ENCODE measurements around the gene CFAP45.

CFAP45 gene

GRCh38 chr1:159929155-159930051 lies 29.4 kb upstream of the CFAP45 start:
- H3K4me1 ChIP-seq (ENCODE audit: control insufficient read depth, insufficient read depth, low read length), result 0 out of 2 replicates have a peak, but pooled peaks cover 2% of the 10 kb centered on the region
- no peak overlapping the region for H3K4me3 ChIP-seq (ENCODE audit: low read length)
- H3K9me3 ChIP-seq (ENCODE audit: control insufficient read depth, insufficient read depth, low read length), result no peaks in the 10 kb centered on the region
- no peaks in the 10 kb centered on the region for H3K27me3 ChIP-seq (ENCODE audit: control insufficient read depth, insufficient read depth, low read length)
- H3K36me3 ChIP-seq (ENCODE audit: control insufficient read depth, insufficient read depth, low read length), result peaks cover 11% of the 10 kb centered on the region
- no CpG with 5 or more reads among the region's 48 CpGs for WGBS (ENCODE audit: insufficient coverage, insufficient read length)
- no peak for DNase-seq (ENCODE audit: low read depth, low spot score)
- no peak overlapping the region for H3K27ac ChIP-seq (ENCODE audit: low read length)

- H3K27ac ChIP-seq (ENCODE audit: low read length), result no peak overlapping the region
- no peak overlapping the region for H3K4me3 ChIP-seq (ENCODE audit: low read length)
- H3K9me3 ChIP-seq (ENCODE audit: control insufficient read depth, insufficient read depth, low read length), result no peaks in the 10 kb centered on the region
- WGBS (ENCODE audit: insufficient coverage, insufficient read length), result no CpG with 5 or more reads among the region's 18 CpGs
- DNase-seq (ENCODE audit: low read depth, low spot score), result no peak
- H3K27me3 ChIP-seq (ENCODE audit: control insufficient read depth, insufficient read depth, low read length), result no peaks in the 10 kb centered on the region
- peaks cover 5% of the 10 kb centered on the region for H3K4me1 ChIP-seq (ENCODE audit: control insufficient read depth, insufficient read depth, low read length)
- H3K36me3 ChIP-seq (ENCODE audit: control insufficient read depth, insufficient read depth, low read length), result peaks cover 7% of the 10 kb centered on the region; the same call in 1 of the 2 replicates
These were observed 28.6 kb upstream of the CFAP45 start for GRCh38 chr1:159928491-159929050.

- no peaks in the 10 kb centered on the region for H3K27me3 ChIP-seq (ENCODE audit: control insufficient read depth, insufficient read depth, low read length)
- no CpG with 5 or more reads among the region's 13 CpGs for WGBS (ENCODE audit: insufficient coverage, insufficient read length)
- no peak overlapping the region for H3K4me3 ChIP-seq (ENCODE audit: low read length)
- peaks cover 7% of the 10 kb centered on the region; the same call in 1 of the 2 replicates for H3K36me3 ChIP-seq (ENCODE audit: control insufficient read depth, insufficient read depth, low read length)
- H3K9me3 ChIP-seq (ENCODE audit: control insufficient read depth, insufficient read depth, low read length), result no peaks in the 10 kb centered on the region
- H3K4me1 ChIP-seq (ENCODE audit: control insufficient read depth, insufficient read depth, low read length), result peaks cover 11% of the 10 kb centered on the region
- no peak overlapping the region for H3K27ac ChIP-seq (ENCODE audit: low read length)
- no peak for DNase-seq (ENCODE audit: low read depth, low spot score)
These were observed 28.0 kb upstream of the CFAP45 start for GRCh38 chr1:159927849-159928431.

- WGBS (ENCODE audit: insufficient coverage, insufficient read length), result no CpG with 5 or more reads among the region's 16 CpGs
- DNase-seq (ENCODE audit: low read depth, low spot score), result no peak
- no peaks in the 10 kb centered on the region for H3K9me3 ChIP-seq (ENCODE audit: control insufficient read depth, insufficient read depth, low read length)
- peaks cover 7% of the 10 kb centered on the region; the same call in 1 of the 2 replicates for H3K36me3 ChIP-seq (ENCODE audit: control insufficient read depth, insufficient read depth, low read length)
- H3K27me3 ChIP-seq (ENCODE audit: control insufficient read depth, insufficient read depth, low read length), result no peaks in the 10 kb centered on the region
- peaks cover 14% of the 10 kb centered on the region for H3K4me1 ChIP-seq (ENCODE audit: control insufficient read depth, insufficient read depth, low read length)
- no peak overlapping the region for H3K4me3 ChIP-seq (ENCODE audit: low read length)
- no peak overlapping the region for H3K27ac ChIP-seq (ENCODE audit: low read length)
These were observed 27.4 kb upstream of the CFAP45 start for GRCh38 chr1:159927211-159927848.

GRCh38 chr1:159925719-159926078 lies 25.7 kb upstream of the CFAP45 start:
- Histone ChIP-seq H3K4me3 (ENCODE audit: low read length) (peak overlapping the region; percentile 66; the same call in 1 of the 2 replicates), H3K4me1 (ENCODE audit: control insufficient read depth, insufficient read depth, low read length) (peaks cover 14% of the 10 kb centered on the region), H3K36me3 (ENCODE audit: control insufficient read depth, insufficient read depth, low read length) (peaks cover 3% of the 10 kb centered on the region; the same call in 1 of the 2 replicates), H3K27me3 (ENCODE audit: control insufficient read depth, insufficient read depth, low read length) (no peaks in the 10 kb centered on the region), H3K9me3 (ENCODE audit: control insufficient read depth, insufficient read depth, low read length) (no peaks in the 10 kb centered on the region), H3K27ac (ENCODE audit: low read length) (no peak overlapping the region)
- DNase-seq (ENCODE audit: low read depth, low spot score), result no peak
- WGBS (ENCODE audit: insufficient coverage, insufficient read length), result no CpG with 5 or more reads among the region's 7 CpGs

- DNase-seq (ENCODE audit: low read depth, low spot score), result no peak
- Histone ChIP-seq H3K27ac (ENCODE audit: low read length) (no peak within 1 kb of the TSS), H3K27me3 (ENCODE audit: control insufficient read depth, insufficient read depth, low read length) (no peaks in the 10 kb centered on the region), H3K4me3 (ENCODE audit: low read length) (peak within 1 kb of the TSS; percentile 66; the same call in 1 of the 2 replicates), H3K36me3 (ENCODE audit: control insufficient read depth, insufficient read depth, low read length) (peaks cover 3% of the 10 kb centered on the region; the same call in 1 of the 2 replicates), H3K9me3 (ENCODE audit: control insufficient read depth, insufficient read depth, low read length) (no peaks in the 10 kb centered on the region), H3K4me1 (ENCODE audit: control insufficient read depth, insufficient read depth, low read length) (peaks cover 14% of the 10 kb centered on the region)
- no CpG with 5 or more reads among the region's 58 CpGs for WGBS (ENCODE audit: insufficient coverage, insufficient read length)
These were observed 25.1 kb upstream of the CFAP45 start, which contains the start of gene TAGLN2 for GRCh38 chr1:159924791-159925718. TAGLN2 (minus strand) TSS chr1:159925507; CDS start chr1:159920509, 4,998 bp downstream.

GRCh38 chr1:159924025-159924790 lies 24.2 kb upstream of the CFAP45 start:
- DNase-seq (ENCODE audit: low read depth, low spot score), result no peak
- WGBS (ENCODE audit: insufficient coverage, insufficient read length), result no CpG with 5 or more reads among the region's 31 CpGs
- H3K4me1 ChIP-seq (ENCODE audit: control insufficient read depth, insufficient read depth, low read length), result peaks cover 14% of the 10 kb centered on the region

GRCh38 chr1:159923203-159924024 lies 23.4 kb upstream of the CFAP45 start:
- Histone ChIP-seq H3K27ac (ENCODE audit: low read length) (no peak overlapping the region), H3K4me1 (ENCODE audit: control insufficient read depth, insufficient read depth, low read length) (peaks cover 14% of the 10 kb centered on the region), H3K27me3 (ENCODE audit: control insufficient read depth, insufficient read depth, low read length) (no peaks in the 10 kb centered on the region), H3K4me3 (ENCODE audit: low read length) (no peak overlapping the region), H3K9me3 (ENCODE audit: control insufficient read depth, insufficient read depth, low read length) (no peaks in the 10 kb centered on the region), H3K36me3 (ENCODE audit: control insufficient read depth, insufficient read depth, low read length) (no peaks in the 10 kb centered on the region; the same call in 1 of the 2 replicates)
- no CpG with 5 or more reads among the region's 20 CpGs for WGBS (ENCODE audit: insufficient coverage, insufficient read length)
- no peak for DNase-seq (ENCODE audit: low read depth, low spot score)

More at GRCh38 chr1:159924025-159924790, 24.2 kb upstream of the CFAP45 start:
- Histone ChIP-seq H3K36me3 (ENCODE audit: control insufficient read depth, insufficient read depth, low read length) (no peaks in the 10 kb centered on the region; the same call in 1 of the 2 replicates), H3K4me3 (ENCODE audit: low read length) (peak overlapping the region; percentile 66; the same call in 1 of the 2 replicates), H3K27ac (ENCODE audit: low read length) (no peak overlapping the region), H3K27me3 (ENCODE audit: control insufficient read depth, insufficient read depth, low read length) (no peaks in the 10 kb centered on the region), H3K9me3 (ENCODE audit: control insufficient read depth, insufficient read depth, low read length) (no peaks in the 10 kb centered on the region)
